Stimulated activated CD8-positive, alpha-beta memory T cell treated with anti-CD3 and anti-CD28 coated beads, Interleukin-12 subunit alpha, Interleukin-12 subunit beta, amount 100 ng/mL, for 1 hour (primary cell): Measurements from ENCODE around the gene OR52A1.
"Not testable (repeated sequence)": the region's sequence is repeated elsewhere in the genome, so short reads cannot be mapped to it uniquely, and the experiment has no call there.

ENCODE experiments used
- DNase-seq: peaks from one replicate; pipeline ENCODE4 v3.0.0-alpha.2; 2020; ENCODE audit warnings: low read depth

Gene OR52A1

GRCh38 chr11:5154657-5155056, at the start of gene OR52A1:
Gene OR52A1, minus strand, starts transcription at chr11:5154757. Its CDS starts 2,388 bp downstream, at chr11:5152369.
- DNase-seq = no peak

- DNase-seq = no peak
These were observed 48.8 kb upstream of the OR52A1 start for GRCh38 chr11:5203366-5203765.

- DNase-seq = no peak
These were observed 46.0 kb upstream of the OR52A1 start, which contains the start of gene OR51V1 for GRCh38 chr11:5200582-5200981. Gene OR51V1, minus strand, starts transcription at chr11:5200682. Its CDS starts 0 bp downstream, at chr11:5200682.

GRCh38 chr11:5198285-5198684, 43.7 kb upstream of the OR52A1 start:
- DNase-seq = no peak

- DNase-seq = no peak
These were observed 43.0 kb upstream of the OR52A1 start for GRCh38 chr11:5197536-5197935.

GRCh38 chr11:5196731-5197130, 42.2 kb upstream of the OR52A1 start:
- DNase-seq = no peak

- DNase-seq = no peak
These were observed 41.5 kb upstream of the OR52A1 start for GRCh38 chr11:5196067-5196466.

- DNase-seq = no peak
These were observed 38.2 kb upstream of the OR52A1 start for GRCh38 chr11:5192738-5193137.

GRCh38 chr11:5188201-5188600, 33.6 kb upstream of the OR52A1 start:
- DNase-seq = no peak

GRCh38 chr11:5178046-5178837, 23.7 kb upstream of the OR52A1 start:
- no peak for DNase-seq

- DNase-seq = no peak
These were observed 20.4 kb upstream of the OR52A1 start for GRCh38 chr11:5174934-5175333.

- DNase-seq = no peak
These were observed 17.3 kb upstream of the OR52A1 start for GRCh38 chr11:5171856-5172255.

- DNase-seq = not testable (repeated sequence)
These were observed 11.3 kb upstream of the OR52A1 start for GRCh38 chr11:5165898-5166297.

- not testable (repeated sequence) for DNase-seq
These were observed 10.2 kb upstream of the OR52A1 start for GRCh38 chr11:5164807-5165206.

GRCh38 chr11:5161045-5161444, 6.5 kb upstream of the OR52A1 start:
- not testable (repeated sequence) for DNase-seq

- not testable (repeated sequence) for DNase-seq
These were observed 5.7 kb upstream of the OR52A1 start for GRCh38 chr11:5160217-5160616.

GRCh38 chr11:5159806-5160205, 5.2 kb upstream of the OR52A1 start:
- no peak for DNase-seq

GRCh38 chr11:5153574-5154431, 754 bp downstream of the OR52A1 start:
- DNase-seq = no peak

- DNase-seq = no peak
These were observed 2.8 kb downstream of the OR52A1 start for GRCh38 chr11:5151713-5152153.

GRCh38 chr11:5144206-5144605, 10.4 kb downstream of the OR52A1 start:
- not testable (repeated sequence) for DNase-seq

GRCh38 chr11:5137996-5138395, 16.6 kb downstream of the OR52A1 start, which contains the start of gene OR52A5:
Gene OR52A5, minus strand, starts transcription at chr11:5138356. Its CDS starts 5,714 bp downstream, at chr11:5132642.
- DNase-seq = no peak

GRCh38 chr11:5137014-5137413, 17.5 kb downstream of the OR52A1 start:
- DNase-seq = no peak

GRCh38 chr11:5136261-5136660, 18.3 kb downstream of the OR52A1 start:
- no peak for DNase-seq
